Activated CD4-positive, alpha-beta memory T cell treated with anti-CD3 and anti-CD28 coated beads, Interleukin-2, amount 10 ng/mL, durations not matched to agents 7 days and 5 days (primary cell): ENCODE measurements around the gene CNOT3. TPM values are rescaled to one million over a fixed set of nuclear protein-coding genes. Genes with fewer than 3 reads are reported as not detected.
A peak's percentile ranks its signal among the peaks of the same experiment; 100 is the strongest.

Source experiments
- CTCF ChIA-PET: fragments of 350-600 bp; sonication (Branson Sonifier 250); formaldehyde crosslinking; loops from one replicate; lab custom pipeline; 2021; ENCODE audit warnings: antibody characterized with exemption, inconsistent platforms; lab: Charles Lee
- POLR2A ChIA-PET: fragments of 350-600 bp; sonication (Branson Sonifier 250); formaldehyde crosslinking; loops from one replicate; lab custom pipeline; 2021; ENCODE audit warnings: antibody characterized with exemption; lab: Charles Lee
- DNase-seq: peaks from one replicate; pipeline ENCODE4 v3.0.0-alpha.2; 2020
- H3K27ac Mint-ChIP-seq: one replicate; pipeline ENCODE4 v1.8.0; 2021; ENCODE audit warnings: mild to moderate bottlenecking, mixed read lengths
- H3K27me3 Mint-ChIP-seq: one replicate; pipeline ENCODE4 v1.8.0; 2021; ENCODE audit warnings: mixed read lengths
- H3K36me3 Mint-ChIP-seq: one replicate; pipeline ENCODE4 v1.8.0; 2021; ENCODE audit warnings: low read depth, mixed read lengths
- H3K4me1 Mint-ChIP-seq: one replicate; pipeline ENCODE4 v1.8.0; 2021; ENCODE audit warnings: mixed read lengths
- H3K4me3 Mint-ChIP-seq: one replicate; pipeline ENCODE4 v1.8.0; 2021; ENCODE audit warnings: mild to moderate bottlenecking, mixed read lengths
- H3K9me3 Mint-ChIP-seq: one replicate; pipeline ENCODE4 v1.8.0; 2021; ENCODE audit warnings: mixed read lengths
- total RNA-seq, 2 experiments: library from RNA; stranded (reverse); gene quantifications; one replicate each; pipeline ENCODE4 v1.2.3, GENCODE V29; 2021

The CNOT3 gene
- total RNA-seq, 2 experiments from 2014 or later: 62.6 to 66.9 TPM

DNA sequence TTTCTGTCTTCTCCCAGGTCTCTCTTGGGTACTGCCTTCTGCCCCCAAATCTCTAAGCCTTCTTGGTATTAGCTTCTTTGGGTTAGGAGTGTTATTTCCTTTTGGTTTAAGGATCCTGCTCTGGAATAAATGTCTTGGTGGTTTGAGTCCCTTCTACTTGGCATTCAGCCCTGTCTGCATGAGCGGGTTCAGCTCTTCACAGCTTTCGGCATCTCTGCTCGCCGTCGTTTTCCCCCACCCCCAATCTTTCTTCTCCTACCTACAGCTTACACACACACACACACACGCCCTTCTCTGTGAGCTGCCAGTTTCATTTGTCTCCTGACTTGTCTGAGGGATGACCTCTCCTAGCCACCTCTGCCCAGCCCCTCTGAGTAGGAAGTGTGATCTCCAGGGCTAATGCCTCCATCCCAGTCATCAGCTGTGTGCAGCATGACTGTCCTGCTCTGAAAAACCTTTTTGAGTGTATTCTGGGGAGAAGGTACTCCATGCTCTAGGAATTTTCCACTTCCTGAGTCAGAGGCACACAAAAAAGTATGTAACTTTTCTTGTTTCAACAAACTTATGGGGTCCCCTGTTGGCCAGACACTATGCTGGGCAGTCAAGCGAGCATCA, 4.7 kb downstream of the CNOT3 start:
- peaks cover 24% of the 10 kb centered on the region for H3K4me1 Mint-ChIP-seq
- no peak overlapping the region for H3K27ac Mint-ChIP-seq
- peaks cover 64% of the 10 kb centered on the region for H3K36me3 Mint-ChIP-seq
- ChIA-PET POLR2A (interaction anchor here (3.0 kb wide), 1 partner anchor 17 kb away, joined by 14 read pairs; the partner anchor contains the start of gene LENG1), CTCF (no interaction called here)
- no peak overlapping the region for H3K4me3 Mint-ChIP-seq
- no peaks in the 10 kb centered on the region for H3K27me3 Mint-ChIP-seq
- H3K9me3 Mint-ChIP-seq: no peaks in the 10 kb centered on the region
- DNase-seq: no peak

DNA sequence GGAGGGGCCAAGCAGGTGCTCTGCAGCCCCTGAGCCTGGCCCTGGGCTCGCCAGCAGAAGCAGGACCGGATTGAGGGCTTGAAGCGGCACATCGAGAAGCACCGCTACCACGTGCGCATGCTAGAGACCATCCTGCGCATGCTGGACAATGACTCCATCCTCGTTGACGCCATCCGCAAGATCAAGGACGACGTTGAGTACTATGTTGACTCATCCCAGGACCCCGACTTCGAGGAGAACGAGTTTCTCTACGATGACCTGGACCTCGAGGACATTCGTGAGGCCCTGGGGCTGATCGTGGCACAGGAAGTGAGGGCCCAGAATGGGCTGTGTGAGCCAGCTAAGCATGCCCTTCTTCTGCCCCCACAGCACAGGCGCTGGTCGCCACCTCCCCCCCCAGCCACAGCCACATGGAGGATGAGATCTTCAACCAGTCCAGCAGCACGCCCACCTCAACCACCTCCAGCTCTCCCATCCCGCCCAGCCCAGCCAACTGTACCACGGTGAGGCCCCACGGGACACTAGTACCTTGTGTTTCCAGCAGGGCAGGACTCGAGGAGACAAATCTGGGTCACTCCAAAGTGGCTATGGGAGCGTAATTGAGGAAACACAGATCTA, 8.1 kb downstream of the CNOT3 start:
- Mint-ChIP-seq H3K27ac (no peak overlapping the region), H3K27me3 (no peaks in the 10 kb centered on the region), H3K4me1 (peaks cover 4% of the 10 kb centered on the region), H3K9me3 (no peaks in the 10 kb centered on the region), H3K36me3 (peaks cover 68% of the 10 kb centered on the region), H3K4me3 (no peak overlapping the region)
- DNase-seq: no peak
- ChIA-PET POLR2A (interaction anchor here (0.7 kb wide), 1 partner anchor 8 kb away, joined by 3 read pairs; the partner anchor contains the start of gene CNOT3), CTCF (no interaction called here)

DNA sequence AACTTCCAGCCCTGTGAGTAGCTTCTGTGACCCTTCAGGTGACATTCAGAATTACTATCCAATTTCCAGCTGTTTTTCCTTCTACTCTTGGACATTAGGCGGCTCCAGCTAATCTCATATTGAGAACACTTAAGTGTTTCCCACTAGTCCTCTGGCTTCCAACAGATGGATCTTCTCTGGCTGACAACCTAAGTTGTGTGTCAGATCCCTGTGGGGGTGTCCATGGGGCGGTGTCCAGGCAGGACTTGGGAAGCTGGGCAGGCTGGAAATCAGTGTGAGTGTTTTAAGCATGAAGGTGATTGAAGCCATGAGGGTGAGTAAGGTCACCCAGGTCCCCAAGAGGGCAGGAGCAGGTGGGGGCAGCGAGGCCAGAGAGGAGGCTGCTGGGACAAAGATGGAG, 10.1 kb downstream of the CNOT3 start:
- H3K4me1 Mint-ChIP-seq: no peaks in the 10 kb centered on the region
- H3K36me3 Mint-ChIP-seq: peaks cover 78% of the 10 kb centered on the region
- H3K27me3 Mint-ChIP-seq: no peaks in the 10 kb centered on the region
- H3K9me3 Mint-ChIP-seq: no peaks in the 10 kb centered on the region
- POLR2A ChIA-PET: interaction anchor here (2.2 kb wide), 1 partner anchor 10 kb away, joined by 9 read pairs; the partner anchor contains the start of gene CNOT3
- CTCF ChIA-PET: no interaction called here
- no peak overlapping the region for H3K27ac Mint-ChIP-seq
- DNase-seq: no peak
- H3K4me3 Mint-ChIP-seq: no peak overlapping the region

DNA sequence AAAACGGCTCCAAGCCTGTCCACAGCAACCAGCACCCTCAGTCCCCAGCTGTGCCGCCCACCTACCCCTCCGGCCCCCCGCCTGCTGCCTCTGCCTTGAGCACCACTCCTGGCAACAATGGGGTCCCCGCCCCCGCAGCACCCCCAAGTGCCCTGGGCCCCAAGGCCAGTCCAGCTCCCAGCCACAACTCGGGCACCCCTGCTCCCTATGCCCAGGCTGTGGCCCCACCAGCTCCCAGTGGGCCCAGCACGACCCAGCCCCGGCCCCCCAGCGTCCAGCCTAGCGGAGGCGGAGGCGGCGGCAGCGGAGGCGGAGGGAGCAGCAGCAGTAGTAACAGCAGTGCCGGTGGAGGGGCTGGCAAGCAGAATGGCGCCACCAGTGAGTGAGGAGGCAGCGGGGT, 10.6 kb downstream of the CNOT3 start:
- CTCF ChIA-PET: no interaction called here
- POLR2A ChIA-PET: interaction anchor here (0.7 to 2.2 kb wide), 2 partner anchors 10 to 53 kb away, joined by 3 to 9 read pairs; partner anchors contain the start of gene CNOT3

DNA sequence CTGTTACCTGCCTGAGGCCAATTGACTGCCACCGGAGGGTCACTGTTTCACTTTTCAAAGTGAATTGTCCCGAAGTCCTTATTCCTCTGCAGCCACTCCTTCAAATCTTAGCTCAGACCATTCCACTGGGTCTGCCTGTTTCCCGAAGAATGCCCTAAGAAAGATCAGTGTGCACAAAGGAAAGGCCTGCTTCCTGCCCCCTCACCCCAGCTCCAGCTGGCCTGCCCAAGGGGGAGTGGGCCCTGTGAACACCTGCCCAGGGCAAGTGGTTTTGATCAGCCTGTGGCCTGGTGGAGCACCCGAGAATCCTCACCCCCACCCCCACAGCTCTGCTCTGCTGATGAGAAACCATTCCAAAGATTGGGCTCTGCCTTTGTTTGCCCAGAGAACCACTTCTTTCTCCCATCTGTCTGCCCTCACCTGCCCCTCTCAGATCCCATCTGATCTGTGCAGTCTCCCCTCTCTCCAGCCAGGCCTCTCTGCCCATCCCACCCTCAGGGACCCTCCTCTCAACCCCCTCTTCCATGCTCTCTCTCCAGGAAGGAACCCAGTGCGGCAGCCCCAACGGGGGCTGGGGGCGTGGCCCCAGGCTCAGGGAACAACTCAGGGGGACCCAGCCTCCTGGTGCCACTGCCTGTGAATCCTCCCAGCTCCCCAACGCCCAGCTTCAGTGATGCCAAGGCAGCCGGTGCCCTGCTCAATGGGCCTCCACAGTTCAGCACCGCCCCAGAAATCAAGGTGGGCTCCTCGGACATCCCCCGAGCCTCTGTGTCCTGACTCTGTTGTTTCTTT, 11.7 kb downstream of the CNOT3 start:
- H3K36me3 Mint-ChIP-seq: peaks cover 75% of the 10 kb centered on the region
- no peak overlapping the region for H3K4me3 Mint-ChIP-seq
- no peaks in the 10 kb centered on the region for H3K27me3 Mint-ChIP-seq
- ChIA-PET POLR2A (interaction anchor here (0.7 to 2.6 kb wide), 4 partner anchors 10 to 52 kb away, joined by 3 to 12 read pairs (median 9); partner anchors contain the start of genes CNOT3 and LENG1), CTCF (interaction anchor here (0.6 to 0.8 kb wide), 2 partner anchors 10 to 246 kb away, joined by 3 read pairs; partner anchors contain the start of gene LENG1)
- H3K27ac Mint-ChIP-seq: no peak overlapping the region
- H3K9me3 Mint-ChIP-seq: no peaks in the 10 kb centered on the region
- peaks cover 8% of the 10 kb centered on the region for H3K4me1 Mint-ChIP-seq
- no peak for DNase-seq

More for the DNA sequence above, 10.6 kb downstream of the CNOT3 start:
- Mint-ChIP-seq H3K9me3 (no peaks in the 10 kb centered on the region), H3K27me3 (no peaks in the 10 kb centered on the region), H3K4me3 (no peak overlapping the region), H3K4me1 (peaks cover under 1% of the 10 kb centered on the region), H3K27ac (no peak overlapping the region), H3K36me3 (peaks cover 75% of the 10 kb centered on the region)
- DNase-seq: no peak

DNA sequence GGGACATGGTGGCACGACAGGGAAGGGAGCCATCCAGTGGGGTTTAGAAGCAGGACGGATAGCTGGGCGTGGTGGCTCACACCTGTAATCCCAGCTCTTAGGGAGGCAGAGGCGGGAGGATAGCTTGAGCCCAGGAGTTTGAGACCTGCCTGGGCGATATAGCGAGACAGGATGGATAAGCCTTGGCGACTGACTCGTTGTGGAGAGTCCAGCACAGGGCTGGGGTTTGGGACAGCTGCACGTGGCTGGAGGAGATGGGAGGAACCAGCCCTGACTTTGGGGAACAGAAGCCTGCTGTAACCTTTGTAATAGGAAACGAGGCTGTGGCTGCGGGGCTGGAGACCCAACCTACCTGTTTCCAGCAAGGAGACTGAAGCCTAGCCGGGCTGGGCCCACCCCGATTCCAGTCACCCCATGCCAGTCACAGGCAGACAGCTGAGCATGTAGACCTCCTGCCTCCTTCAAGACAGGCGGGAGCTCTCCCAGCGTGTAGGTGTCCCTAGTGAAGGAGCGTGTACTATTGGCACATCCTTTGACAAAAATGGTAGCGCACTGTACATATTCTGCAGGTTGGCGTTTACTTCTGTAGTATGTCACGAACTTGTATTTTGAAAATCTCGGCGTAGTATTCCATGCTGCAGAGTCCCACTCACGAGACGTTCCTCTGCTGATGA, 13.9 kb downstream of the CNOT3 start:
- Mint-ChIP-seq H3K4me3 (no peak overlapping the region), H3K9me3 (no peaks in the 10 kb centered on the region), H3K27ac (no peak overlapping the region), H3K27me3 (no peaks in the 10 kb centered on the region), H3K4me1 (peaks cover 21% of the 10 kb centered on the region), H3K36me3 (peaks cover 75% of the 10 kb centered on the region)
- ChIA-PET POLR2A (interaction anchor here (1.2 to 1.6 kb wide), 2 partner anchors 15 to 37 kb away, joined by 4 to 8 read pairs; partner anchors contain the start of gene CNOT3), CTCF (no interaction called here)
- DNase-seq: no peak

DNA sequence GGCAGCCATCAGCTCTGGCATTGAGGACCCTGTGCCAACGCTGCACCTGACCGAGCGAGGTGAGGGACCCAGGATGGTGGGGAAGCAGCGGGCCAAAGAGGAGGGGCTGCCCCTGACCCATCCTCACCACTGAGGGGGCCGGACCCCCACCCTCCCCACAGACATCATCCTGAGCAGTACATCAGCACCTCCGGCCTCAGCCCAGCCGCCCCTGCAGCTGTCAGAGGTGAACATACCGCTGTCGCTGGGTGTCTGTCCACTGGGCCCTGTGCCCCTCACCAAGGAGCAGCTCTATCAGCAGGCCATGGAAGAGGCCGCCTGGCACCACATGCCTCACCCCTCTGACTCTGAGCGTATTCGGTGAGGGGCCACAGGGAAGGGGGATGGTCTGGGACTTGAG, 14.7 kb downstream of the CNOT3 start:
- peaks cover 27% of the 10 kb centered on the region for H3K4me1 Mint-ChIP-seq
- no peak overlapping the region for H3K27ac Mint-ChIP-seq
- H3K4me3 Mint-ChIP-seq: no peak overlapping the region
- ChIA-PET POLR2A (interaction anchor here (1.6 kb wide), 1 partner anchor 16 kb away, joined by 8 read pairs; the partner anchor contains the start of gene CNOT3), CTCF (no interaction called here)
- H3K36me3 Mint-ChIP-seq: peaks cover 75% of the 10 kb centered on the region
- H3K9me3 Mint-ChIP-seq: no peaks in the 10 kb centered on the region
- H3K27me3 Mint-ChIP-seq: no peaks in the 10 kb centered on the region
- no peak for DNase-seq

DNA sequence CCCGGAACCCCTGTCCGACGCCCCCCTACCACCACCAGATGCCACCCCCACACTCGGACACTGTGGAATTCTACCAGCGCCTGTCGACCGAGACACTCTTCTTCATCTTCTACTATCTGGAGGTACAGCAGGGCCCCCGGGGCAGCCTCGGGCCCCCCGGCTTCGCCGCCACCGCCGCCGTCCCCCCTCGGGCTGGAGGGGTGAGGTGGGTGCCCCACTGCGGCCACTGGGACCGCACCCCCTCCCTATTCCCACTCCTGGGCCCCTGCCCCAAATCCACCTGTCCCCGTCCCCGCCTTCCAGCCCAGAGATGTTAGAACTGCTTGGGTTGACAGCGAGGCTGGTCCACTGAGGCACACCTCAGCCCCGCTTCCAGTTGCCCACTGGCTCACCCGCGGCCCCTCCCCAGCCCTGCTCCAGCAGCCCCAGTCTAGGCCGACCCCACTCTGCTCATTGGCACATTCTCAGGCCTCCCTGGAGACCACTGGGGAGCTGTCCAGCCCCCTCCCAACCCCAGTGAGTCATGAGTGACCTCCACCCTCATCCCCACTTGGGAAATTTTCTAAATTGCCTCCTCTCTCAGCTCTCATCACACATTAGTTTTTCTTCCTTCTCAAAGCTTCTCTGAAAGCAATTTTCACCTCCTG, 15.4 kb downstream of the CNOT3 start:
- Mint-ChIP-seq H3K36me3 (peaks cover 72% of the 10 kb centered on the region), H3K27ac (no peak overlapping the region)
- POLR2A ChIA-PET: interaction anchor here (1.3 to 1.6 kb wide), 2 partner anchors 14 to 16 kb away, joined by 4 to 8 read pairs; partner anchors contain the start of gene CNOT3

DNA sequence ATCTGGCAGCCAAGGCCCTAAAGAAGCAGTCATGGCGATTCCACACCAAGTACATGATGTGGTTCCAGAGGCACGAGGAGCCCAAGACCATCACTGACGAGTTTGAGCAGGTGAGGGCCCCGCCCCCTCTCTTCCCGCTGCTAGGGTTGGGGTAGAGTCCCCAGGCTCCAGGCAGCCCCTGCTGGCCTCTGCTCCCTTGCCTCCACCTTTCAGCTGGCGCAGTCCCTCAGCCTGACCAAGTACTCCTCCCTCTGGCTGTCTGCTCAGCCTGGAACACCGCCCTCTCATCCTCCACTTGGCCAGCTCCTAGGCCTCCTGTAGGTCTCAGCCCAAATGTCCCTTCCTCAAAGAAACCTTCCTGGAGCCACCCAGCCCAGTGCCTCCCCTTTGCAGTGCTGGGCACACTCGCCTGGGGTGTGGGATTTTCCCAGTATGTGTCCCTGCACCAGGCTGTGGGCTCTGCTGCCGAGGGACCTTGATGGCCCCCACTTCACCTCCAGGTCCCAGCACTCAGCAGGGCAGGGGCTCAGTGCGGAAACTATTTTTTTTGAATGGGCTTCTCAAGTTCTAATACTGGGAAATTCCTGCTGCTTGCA, 16.3 kb downstream of the CNOT3 start:
- Mint-ChIP-seq H3K4me3 (no peak overlapping the region), H3K4me1 (peaks cover 36% of the 10 kb centered on the region), H3K9me3 (no peaks in the 10 kb centered on the region), H3K27ac (peak overlapping the region; percentile 87), H3K27me3 (no peaks in the 10 kb centered on the region), H3K36me3 (peaks cover 71% of the 10 kb centered on the region)
- ChIA-PET CTCF (no interaction called here), POLR2A (interaction anchor here (1.3 kb wide), 1 partner anchor 15 kb away, joined by 4 read pairs; no protein-coding TSS in a partner anchor)
- DNase-seq: no peak

More for the DNA sequence above, 15.4 kb downstream of the CNOT3 start:
- CTCF ChIA-PET: no interaction called here
- Mint-ChIP-seq H3K9me3 (no peaks in the 10 kb centered on the region), H3K4me3 (no peak overlapping the region), H3K27me3 (no peaks in the 10 kb centered on the region), H3K4me1 (peaks cover 28% of the 10 kb centered on the region)
- no peak for DNase-seq

DNA sequence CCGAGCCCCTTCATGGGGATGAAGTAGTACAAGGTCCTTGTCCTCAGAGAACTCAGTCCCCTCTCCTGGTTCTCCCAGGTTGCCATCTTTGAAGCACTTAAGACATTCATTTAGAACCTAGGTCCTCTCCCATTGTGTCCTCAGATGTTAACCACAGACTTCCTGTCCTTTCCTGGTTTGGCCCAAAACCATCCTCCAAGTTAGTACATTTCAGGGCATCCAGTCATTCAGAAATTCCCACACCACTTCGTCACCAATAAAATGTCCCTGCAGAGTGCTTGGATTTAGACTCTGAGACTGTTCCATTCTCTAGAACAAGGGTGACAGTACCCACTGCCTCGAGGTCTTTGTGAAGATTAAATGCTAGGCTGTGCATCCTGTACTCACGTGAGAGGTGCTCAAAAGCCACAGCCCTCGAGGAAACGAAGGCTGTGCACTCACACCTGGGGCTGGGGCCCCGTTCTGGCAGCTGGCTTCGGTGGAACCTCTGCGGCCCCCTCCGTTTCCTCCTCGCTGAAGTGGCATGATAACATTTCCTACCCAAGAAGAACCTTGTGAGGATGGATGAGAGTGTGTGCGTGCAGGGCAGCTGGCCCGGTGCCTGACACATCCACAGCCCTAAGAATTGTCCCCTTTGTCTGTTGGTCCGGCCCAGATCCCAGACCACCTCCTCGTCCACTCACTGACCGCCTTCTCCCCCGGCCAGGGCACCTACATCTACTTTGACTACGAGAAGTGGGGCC, 17.2 kb downstream of the CNOT3 start:
- POLR2A ChIA-PET: interaction anchor here (7.6 kb wide), 1 partner anchor 17 kb away, joined by 66 read pairs; the partner anchor contains the start of gene CNOT3
- CTCF ChIA-PET: no interaction called here
- peak; percentile 61 for DNase-seq
- no peaks in the 10 kb centered on the region for H3K27me3 Mint-ChIP-seq
- H3K4me3 Mint-ChIP-seq: no peak overlapping the region
- H3K27ac Mint-ChIP-seq: peak overlapping the region; percentile 87
- peaks cover 41% of the 10 kb centered on the region for H3K4me1 Mint-ChIP-seq
- no peaks in the 10 kb centered on the region for H3K9me3 Mint-ChIP-seq
- peaks cover 63% of the 10 kb centered on the region for H3K36me3 Mint-ChIP-seq

DNA sequence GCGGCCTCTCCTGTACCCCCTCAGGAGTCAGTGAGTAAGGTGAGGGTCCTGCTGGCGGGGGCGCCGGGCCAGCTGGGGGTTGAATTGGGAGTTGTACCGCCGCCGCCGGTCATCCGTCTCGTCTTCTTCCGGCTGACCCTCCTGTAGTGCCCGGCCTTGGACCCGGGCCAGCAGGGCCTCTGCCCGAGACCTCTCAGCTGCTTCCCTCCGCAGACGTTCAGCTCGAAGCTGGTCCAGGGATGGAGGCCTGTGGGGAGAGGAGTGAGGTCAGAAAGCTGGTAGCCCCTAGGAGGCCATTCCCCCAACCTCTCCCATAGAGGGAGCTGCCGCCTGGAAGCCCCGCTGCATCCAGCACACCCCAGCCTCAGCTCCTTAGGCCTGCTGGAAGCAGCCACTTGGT, 18.1 kb downstream of the CNOT3 start:
- H3K27ac Mint-ChIP-seq: peak overlapping the region; percentile 56
- H3K36me3 Mint-ChIP-seq: peaks cover 58% of the 10 kb centered on the region
- peaks cover 49% of the 10 kb centered on the region for H3K4me1 Mint-ChIP-seq
- POLR2A ChIA-PET: interaction anchor here (1.1 to 7.6 kb wide), 2 partner anchors 18 to 35 kb away, joined by 3 to 66 read pairs; partner anchors contain the start of genes CNOT3 and TSEN34
- no peaks in the 10 kb centered on the region for H3K9me3 Mint-ChIP-seq
- CTCF ChIA-PET: interaction anchor here (0.7 kb wide), 1 partner anchor 32 kb away, joined by 3 read pairs; no protein-coding TSS in a partner anchor
- H3K27me3 Mint-ChIP-seq: no peaks in the 10 kb centered on the region
- no peak for DNase-seq
- no peak overlapping the region for H3K4me3 Mint-ChIP-seq
